HL-60/S4 treated with retinoic acid at 250 ng/mL for 4 days and 3 days (cell line): ENCODE results near the gene EEF1B2.

Source experiments
- in situ Hi-C: fragments of 300-500 bp; cut with MboI; formaldehyde crosslinking; loops from 2 replicates; pipeline ENCODE4 v1.7.0; 2022; ENCODE audit warnings: low sequenced_read_pairs

The EEF1B2 gene

DNA sequence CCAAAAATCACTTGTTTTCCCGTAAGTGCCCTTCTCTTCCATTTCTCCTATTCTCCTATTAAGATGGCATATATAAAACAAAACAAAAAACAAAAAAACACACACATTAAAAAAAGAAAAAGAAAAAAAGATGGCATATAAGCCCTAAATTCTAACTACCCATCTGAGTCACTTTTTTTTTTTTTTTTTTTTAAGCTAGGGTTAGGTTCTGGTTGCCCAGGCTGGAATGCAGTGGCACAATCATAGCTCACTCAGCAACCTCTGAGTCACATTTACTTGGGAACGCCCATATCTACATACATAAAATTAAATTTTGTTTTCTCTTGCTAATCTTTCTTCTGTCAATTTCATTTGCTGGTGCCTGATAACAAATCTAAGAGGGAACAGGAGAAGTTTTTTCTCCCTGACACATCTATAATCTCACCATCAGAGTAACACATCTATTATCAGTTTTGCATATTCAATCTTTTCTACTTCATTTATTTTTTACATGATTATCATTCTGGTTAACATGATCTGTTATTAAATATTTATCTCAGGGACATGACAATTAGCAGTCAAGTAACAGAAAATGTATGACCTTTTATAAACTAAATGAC lies 52.1 kb downstream of the EEF1B2 start:
- in situ Hi-C loops, result no loop called here
